HEK293 (cell line): ENCODE measurements around the gene VEGFC.

Experiments
- CTCF ChIA-PET: fragments of 350-600 bp; formaldehyde crosslinking; extraction: SDS; loops from one replicate; lab custom pipeline; 2021; ENCODE audit warnings: antibody characterized with exemption; lab: Yijun Ruan, JAX
- POLR2A ChIA-PET: fragments of 300-600 bp; formaldehyde crosslinking; extraction: SDS; loops from one replicate; lab custom pipeline; 2020; ENCODE audit warnings: antibody characterized with exemption, inconsistent platforms; lab: Yijun Ruan, JAX
- H3K27ac ChIP-seq: fragments of 200-500 bp; sonication (Bioruptor generic); 2 replicates; pipeline ENCODE4 v1.5.1; 2014; ENCODE audit warnings: low read depth, low read length, control low read depth, inconsistent platforms; ENCODE audit errors: extremely low read depth
- H3K36me3 ChIP-seq, 2 experiments: fragments of 200-500 bp in 1 of 2; sonication (Bioruptor generic) in 1 of 2; 1 replicate in 1 of 2; 2 replicates in 1 of 2; pipeline ENCODE4 v1.5.1; 2014 to 2017; ENCODE audit warnings: inconsistent platforms in 2 of 2, low read length in 2 of 2; ENCODE audit not compliant: control insufficient read depth in 2 of 2, insufficient read depth in 1 of 2
- H3K4me1 ChIP-seq: fragments of 200-500 bp; sonication (Bioruptor generic); 2 replicates; pipeline ENCODE4 v1.5.1; 2014; ENCODE audit warnings: mild to moderate bottlenecking, low read length, inconsistent platforms; ENCODE audit not compliant: control insufficient read depth, insufficient read depth
- H3K4me3 ChIP-seq: 2 replicates; pipeline ENCODE4 v1.5.1; 2011; ENCODE audit warnings: low read depth, mild to moderate bottlenecking, control low read depth, low read length, moderate library complexity
- H3K9me3 ChIP-seq: fragments of 200-500 bp; sonication (Bioruptor generic); 2 replicates; pipeline ENCODE4 v1.5.1; 2014; ENCODE audit warnings: low read depth, low read length, inconsistent platforms; ENCODE audit not compliant: control insufficient read depth, insufficient read depth
- BCL11B ChIP-seq: fragments of 450-650 bp; formaldehyde crosslinking; IDR thresholded peaks from 2 replicates; pipeline ENCODE4 v1.5.1; 2016; ENCODE audit warnings: low read depth, missing biosample characterization, missing genetic modification characterization
- HOXD13 ChIP-seq: sonication (generic); formaldehyde crosslinking; IDR thresholded peaks from 2 replicates; pipeline ENCODE4 v1.8.0; 2022; ENCODE audit warnings: missing genetic modification reagents, borderline replicate concordance
- OVOL3 ChIP-seq: fragments of 450-650 bp; formaldehyde crosslinking; IDR thresholded peaks from 2 replicates; pipeline ENCODE4 v1.5.1; 2016; ENCODE audit warnings: missing biosample characterization, missing genetic modification characterization
- REPIN1 ChIP-seq: fragments of 450-650 bp; formaldehyde crosslinking; IDR thresholded peaks from 2 replicates; pipeline ENCODE4 v1.5.1; 2017; ENCODE audit warnings: missing biosample characterization, missing genetic modification characterization, low read depth
- SP3 ChIP-seq: fragments of 450-650 bp; formaldehyde crosslinking; IDR thresholded peaks from 2 replicates; pipeline ENCODE4 v1.5.1; 2016; ENCODE audit warnings: missing biosample characterization, missing genetic modification characterization
- YY2 ChIP-seq: fragments of 450-650 bp; formaldehyde crosslinking; IDR thresholded peaks from 2 replicates; pipeline ENCODE4 v1.5.1; 2016; ENCODE audit warnings: missing biosample characterization, missing genetic modification characterization
- ZBTB1 ChIP-seq: fragments of 450-650 bp; formaldehyde crosslinking; IDR thresholded peaks from 2 replicates; pipeline ENCODE4 v1.5.1; 2016; ENCODE audit warnings: missing biosample characterization, missing genetic modification characterization
- ZFHX2 ChIP-seq: fragments of 450-650 bp; formaldehyde crosslinking; conservative IDR thresholded peaks from 2 replicates; pipeline ENCODE4 v1.5.1; 2016; ENCODE audit warnings: missing biosample characterization, missing genetic modification characterization
- ZNF132 ChIP-seq: fragments of 450-650 bp; formaldehyde crosslinking; IDR thresholded peaks from 2 replicates; pipeline ENCODE4 v1.5.1; 2017; ENCODE audit warnings: missing biosample characterization, missing genetic modification characterization, borderline replicate concordance
- ZNF2 ChIP-seq: fragments of 450-650 bp; formaldehyde crosslinking; IDR thresholded peaks from 2 replicates; pipeline ENCODE4 v1.5.1; 2016; ENCODE audit warnings: missing biosample characterization, missing genetic modification characterization
- ZNF416 ChIP-seq: fragments of 450-650 bp; formaldehyde crosslinking; IDR thresholded peaks from 2 replicates; pipeline ENCODE4 v1.5.1; 2016; ENCODE audit warnings: missing biosample characterization, missing genetic modification characterization
- ZNF670 ChIP-seq: fragments of 450-650 bp; formaldehyde crosslinking; IDR thresholded peaks from 2 replicates; pipeline ENCODE4 v1.5.1; 2016; ENCODE audit warnings: missing biosample characterization, missing genetic modification characterization, low read depth
- TF ChIP-seq, protein P1 (sequence below): sonication (generic); formaldehyde crosslinking; IDR thresholded peaks from 2 replicates; pipeline ENCODE4 v1.8.1; 2022; ENCODE audit warnings: mild to moderate bottlenecking, moderate library complexity, missing genetic modification reagents
- TF ChIP-seq, protein P2 (sequence below): fragments of 450-650 bp; formaldehyde crosslinking; IDR thresholded peaks from 2 replicates; pipeline ENCODE4 v1.5.1; 2017; ENCODE audit warnings: missing biosample characterization, missing genetic modification characterization
- TF ChIP-seq, protein P3 (sequence below): fragments of 450-650 bp; formaldehyde crosslinking; IDR thresholded peaks from 2 replicates; pipeline ENCODE4 v1.5.1; 2016; ENCODE audit warnings: missing biosample characterization, missing genetic modification characterization

VEGFC gene

DNA sequence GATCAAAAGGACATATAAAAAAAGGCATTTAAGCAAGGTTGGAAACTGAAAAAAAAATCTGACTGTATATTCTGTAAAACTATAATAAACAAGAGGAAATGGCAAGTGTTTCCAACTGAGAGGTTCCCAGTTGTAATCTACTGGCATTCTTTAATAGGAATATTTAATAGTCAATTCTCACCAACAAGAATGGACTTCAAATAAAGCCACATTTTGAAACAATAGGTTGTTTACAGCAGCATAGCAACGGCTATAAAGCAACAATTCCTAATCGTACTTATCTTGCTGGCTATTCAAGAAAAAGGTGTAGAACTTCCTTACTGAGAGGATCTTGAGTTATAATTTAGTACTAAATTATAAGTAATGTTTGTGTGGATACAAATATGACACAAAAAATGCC, 75.5 kb downstream of the VEGFC start:
- POLR2A ChIA-PET: no interaction called here
- no peak overlapping the region for H3K4me3 ChIP-seq
- CTCF ChIA-PET: no interaction called here
- H3K9me3 ChIP-seq: no peaks in the 10 kb centered on the region
- no peak for TF ChIP-seq ZNF132 (tag by site-specific recombination)
- H3K27ac ChIP-seq: no peak overlapping the region
- no peaks in the 10 kb centered on the region for H3K36me3 ChIP-seq
- no peaks in the 10 kb centered on the region for H3K4me1 ChIP-seq

DNA sequence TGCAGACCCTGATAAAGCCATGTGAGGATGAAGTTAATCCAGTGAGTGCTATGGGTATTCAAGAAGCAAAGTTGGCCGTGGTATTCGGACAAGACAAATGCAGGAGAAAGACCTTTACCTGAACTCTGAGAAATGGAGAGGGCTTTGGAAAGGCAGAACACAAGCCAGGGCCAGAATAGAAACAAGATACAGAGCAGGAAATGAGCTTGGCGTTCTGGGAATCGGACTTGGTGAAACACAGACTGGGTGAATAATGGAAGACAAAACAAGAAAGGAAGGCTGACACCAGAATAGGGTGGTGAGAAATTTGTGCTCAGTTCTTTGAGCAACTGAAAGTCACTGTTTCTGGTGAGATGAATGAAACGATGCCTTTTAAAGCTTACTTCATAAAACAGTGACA, 83.3 kb downstream of the VEGFC start:
- Histone ChIP-seq H3K4me3 (no peak overlapping the region), H3K9me3 (no peaks in the 10 kb centered on the region), H3K27ac (no peak overlapping the region), H3K36me3 (no peaks in the 10 kb centered on the region), H3K4me1 (no peaks in the 10 kb centered on the region)
- ChIA-PET CTCF (no interaction called here), POLR2A (no interaction called here)
- no peak for TF ChIP-seq ZFHX2 (tag by site-specific recombination)
- TF ChIP-seq ZNF2 (tag by site-specific recombination): no peak
- TF ChIP-seq YY2 (tag by site-specific recombination): no peak
- TF ChIP-seq ZBTB1 (tag by site-specific recombination): no peak
- no peak for TF ChIP-seq BCL11B
- TF ChIP-seq, protein P1, sequence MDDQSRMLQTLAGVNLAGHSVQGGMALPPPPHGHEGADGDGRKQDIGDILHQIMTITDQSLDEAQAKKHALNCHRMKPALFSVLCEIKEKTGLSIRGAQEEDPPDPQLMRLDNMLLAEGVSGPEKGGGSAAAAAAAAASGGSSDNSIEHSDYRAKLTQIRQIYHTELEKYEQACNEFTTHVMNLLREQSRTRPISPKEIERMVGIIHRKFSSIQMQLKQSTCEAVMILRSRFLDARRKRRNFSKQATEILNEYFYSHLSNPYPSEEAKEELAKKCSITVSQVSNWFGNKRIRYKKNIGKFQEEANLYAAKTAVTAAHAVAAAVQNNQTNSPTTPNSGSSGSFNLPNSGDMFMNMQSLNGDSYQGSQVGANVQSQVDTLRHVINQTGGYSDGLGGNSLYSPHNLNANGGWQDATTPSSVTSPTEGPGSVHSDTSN (CRISPR knock-in tag): no peak
- no peak for TF ChIP-seq ZNF416 (tag by site-specific recombination)

DNA sequence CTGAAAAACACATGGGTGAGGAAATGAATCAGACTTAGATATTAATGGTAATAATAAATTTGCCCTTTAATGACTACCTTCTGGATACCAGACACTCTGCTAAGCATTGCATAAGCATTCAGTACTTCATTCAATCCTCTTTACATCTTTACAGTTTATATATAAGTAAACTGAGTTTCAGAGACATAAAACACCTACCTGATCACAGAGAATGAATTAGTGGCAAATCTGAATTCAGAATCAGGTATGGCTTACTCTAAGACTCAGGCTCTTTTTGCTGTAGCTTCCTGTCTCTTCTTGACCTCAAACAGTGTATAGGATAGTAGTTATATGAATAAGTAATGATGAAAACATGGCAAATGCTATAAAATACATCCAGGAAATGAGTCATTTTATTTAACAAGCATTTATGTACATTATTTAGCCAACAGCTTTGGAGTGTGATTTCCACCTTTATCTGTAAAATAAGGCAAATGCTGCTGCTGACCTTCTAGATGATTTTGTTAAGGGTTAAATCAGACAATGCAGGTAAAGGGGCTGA, 83.9 kb downstream of the VEGFC start:
- no peaks in the 10 kb centered on the region for H3K9me3 ChIP-seq
- no peak overlapping the region for H3K4me3 ChIP-seq
- no peaks in the 10 kb centered on the region for H3K36me3 ChIP-seq
- ChIA-PET POLR2A (no interaction called here), CTCF (no interaction called here)
- no peaks in the 10 kb centered on the region for H3K4me1 ChIP-seq
- TF ChIP-seq OVOL3: no peak
- TF ChIP-seq REPIN1 (tag by site-specific recombination): no peak
- no peak for TF ChIP-seq HOXD13 (CRISPR knock-in tag)
- TF ChIP-seq SP3 (tag by site-specific recombination): no peak
- TF ChIP-seq, protein P2, sequence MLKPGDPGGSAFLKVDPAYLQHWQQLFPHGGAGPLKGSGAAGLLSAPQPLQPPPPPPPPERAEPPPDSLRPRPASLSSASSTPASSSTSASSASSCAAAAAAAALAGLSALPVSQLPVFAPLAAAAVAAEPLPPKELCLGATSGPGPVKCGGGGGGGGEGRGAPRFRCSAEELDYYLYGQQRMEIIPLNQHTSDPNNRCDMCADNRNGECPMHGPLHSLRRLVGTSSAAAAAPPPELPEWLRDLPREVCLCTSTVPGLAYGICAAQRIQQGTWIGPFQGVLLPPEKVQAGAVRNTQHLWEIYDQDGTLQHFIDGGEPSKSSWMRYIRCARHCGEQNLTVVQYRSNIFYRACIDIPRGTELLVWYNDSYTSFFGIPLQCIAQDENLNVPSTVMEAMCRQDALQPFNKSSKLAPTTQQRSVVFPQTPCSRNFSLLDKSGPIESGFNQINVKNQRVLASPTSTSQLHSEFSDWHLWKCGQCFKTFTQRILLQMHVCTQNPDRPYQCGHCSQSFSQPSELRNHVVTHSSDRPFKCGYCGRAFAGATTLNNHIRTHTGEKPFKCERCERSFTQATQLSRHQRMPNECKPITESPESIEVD: no peak
- TF ChIP-seq ZNF670: no peak
- TF ChIP-seq, protein P3, sequence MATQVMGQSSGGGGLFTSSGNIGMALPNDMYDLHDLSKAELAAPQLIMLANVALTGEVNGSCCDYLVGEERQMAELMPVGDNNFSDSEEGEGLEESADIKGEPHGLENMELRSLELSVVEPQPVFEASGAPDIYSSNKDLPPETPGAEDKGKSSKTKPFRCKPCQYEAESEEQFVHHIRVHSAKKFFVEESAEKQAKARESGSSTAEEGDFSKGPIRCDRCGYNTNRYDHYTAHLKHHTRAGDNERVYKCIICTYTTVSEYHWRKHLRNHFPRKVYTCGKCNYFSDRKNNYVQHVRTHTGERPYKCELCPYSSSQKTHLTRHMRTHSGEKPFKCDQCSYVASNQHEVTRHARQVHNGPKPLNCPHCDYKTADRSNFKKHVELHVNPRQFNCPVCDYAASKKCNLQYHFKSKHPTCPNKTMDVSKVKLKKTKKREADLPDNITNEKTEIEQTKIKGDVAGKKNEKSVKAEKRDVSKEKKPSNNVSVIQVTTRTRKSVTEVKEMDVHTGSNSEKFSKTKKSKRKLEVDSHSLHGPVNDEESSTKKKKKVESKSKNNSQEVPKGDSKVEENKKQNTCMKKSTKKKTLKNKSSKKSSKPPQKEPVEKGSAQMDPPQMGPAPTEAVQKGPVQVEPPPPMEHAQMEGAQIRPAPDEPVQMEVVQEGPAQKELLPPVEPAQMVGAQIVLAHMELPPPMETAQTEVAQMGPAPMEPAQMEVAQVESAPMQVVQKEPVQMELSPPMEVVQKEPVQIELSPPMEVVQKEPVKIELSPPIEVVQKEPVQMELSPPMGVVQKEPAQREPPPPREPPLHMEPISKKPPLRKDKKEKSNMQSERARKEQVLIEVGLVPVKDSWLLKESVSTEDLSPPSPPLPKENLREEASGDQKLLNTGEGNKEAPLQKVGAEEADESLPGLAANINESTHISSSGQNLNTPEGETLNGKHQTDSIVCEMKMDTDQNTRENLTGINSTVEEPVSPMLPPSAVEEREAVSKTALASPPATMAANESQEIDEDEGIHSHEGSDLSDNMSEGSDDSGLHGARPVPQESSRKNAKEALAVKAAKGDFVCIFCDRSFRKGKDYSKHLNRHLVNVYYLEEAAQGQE (tag by site-specific recombination): no peak
- H3K27ac ChIP-seq: no peak overlapping the region
